Omental fat pad (tissue), 4 donors: ENCODE measurements around the gene ITGB1. TPM values are rescaled to one million over a fixed set of nuclear protein-coding genes. Genes with fewer than 3 reads are reported as not detected.

Experiments used
- ATAC-seq: fragments of 150-250 bp; one replicate; pipeline ENCODE4 v1.9.1; 2016; ENCODE audit warnings: mild to moderate bottlenecking, moderate library complexity; ENCODE audit not compliant: low FRiP score
- DNase-seq: peaks from one replicate; pipeline ENCODE4 v3.0.0-alpha.2; 2019; ENCODE audit warnings: low spot score
- total RNA-seq, 4 donors: library from RNA; depleted of rRNA; stranded (reverse); fragments of >200 nt; gene quantifications; one replicate each; pipeline ENCODE4 v1.1.0, GENCODE V29; 2016
- TF ChIP-seq, protein P1 (sequence below), 3 donors: fragments of 450-650 bp; IDR thresholded peaks; one replicate each; pipeline ENCODE4 v1.5.1; 2016 to 2017; ENCODE audit warnings: antibody characterized with exemption in 3 of 3, mild to moderate bottlenecking in 3 of 3, moderate library complexity in 2 of 3

ITGB1 gene
- total RNA-seq, 4 donors from 2014 or later: 527 to 873 (median 677) TPM

DNA sequence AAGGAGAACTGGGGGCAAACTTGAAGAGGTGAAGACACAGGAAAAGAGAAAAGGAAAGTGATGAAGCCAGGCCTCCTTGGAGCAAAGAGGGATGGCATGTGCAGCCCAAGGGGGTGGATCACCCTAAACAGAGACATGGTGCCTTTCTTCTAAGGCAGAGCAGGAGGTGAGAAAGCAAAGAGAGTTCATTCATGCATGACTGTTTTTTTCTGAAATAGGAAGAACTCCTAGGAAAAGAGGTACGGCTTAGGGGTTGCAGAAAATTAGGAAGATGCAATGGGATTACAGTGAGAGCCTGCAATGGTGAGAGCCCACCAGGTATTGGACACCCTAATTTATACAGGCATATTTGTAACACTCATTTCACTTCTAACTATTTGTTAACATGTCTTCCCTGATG is 15.9 kb downstream of the ITGB1 start:
- DNase-seq (no peak), ATAC-seq (no peak)

DNA sequence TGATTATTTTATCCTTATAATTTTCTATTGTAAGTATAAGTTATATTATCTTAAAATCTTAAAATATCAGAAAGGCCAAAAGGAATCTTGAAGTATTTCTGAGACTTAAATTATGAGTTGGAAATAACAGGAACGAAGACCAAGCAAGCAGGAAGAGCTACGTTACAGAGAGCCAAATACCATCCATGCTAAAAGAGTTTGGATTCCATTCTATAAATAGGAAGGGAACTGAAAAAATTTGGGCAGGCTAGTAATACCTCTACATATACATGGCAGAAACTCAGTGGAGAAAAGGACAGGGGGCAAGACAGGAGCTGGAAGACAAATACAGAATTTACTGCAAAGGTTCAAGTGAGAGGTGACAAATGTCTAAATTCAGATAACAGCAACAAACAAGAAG is 16.7 kb downstream of the ITGB1 start:
- DNase-seq: no peak
- ATAC-seq: no peak
- TF ChIP-seq, protein P1, sequence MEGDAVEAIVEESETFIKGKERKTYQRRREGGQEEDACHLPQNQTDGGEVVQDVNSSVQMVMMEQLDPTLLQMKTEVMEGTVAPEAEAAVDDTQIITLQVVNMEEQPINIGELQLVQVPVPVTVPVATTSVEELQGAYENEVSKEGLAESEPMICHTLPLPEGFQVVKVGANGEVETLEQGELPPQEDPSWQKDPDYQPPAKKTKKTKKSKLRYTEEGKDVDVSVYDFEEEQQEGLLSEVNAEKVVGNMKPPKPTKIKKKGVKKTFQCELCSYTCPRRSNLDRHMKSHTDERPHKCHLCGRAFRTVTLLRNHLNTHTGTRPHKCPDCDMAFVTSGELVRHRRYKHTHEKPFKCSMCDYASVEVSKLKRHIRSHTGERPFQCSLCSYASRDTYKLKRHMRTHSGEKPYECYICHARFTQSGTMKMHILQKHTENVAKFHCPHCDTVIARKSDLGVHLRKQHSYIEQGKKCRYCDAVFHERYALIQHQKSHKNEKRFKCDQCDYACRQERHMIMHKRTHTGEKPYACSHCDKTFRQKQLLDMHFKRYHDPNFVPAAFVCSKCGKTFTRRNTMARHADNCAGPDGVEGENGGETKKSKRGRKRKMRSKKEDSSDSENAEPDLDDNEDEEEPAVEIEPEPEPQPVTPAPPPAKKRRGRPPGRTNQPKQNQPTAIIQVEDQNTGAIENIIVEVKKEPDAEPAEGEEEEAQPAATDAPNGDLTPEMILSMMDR (IDR thresholded peaks at IDR 0.05): no peak

More for the DNA sequence above, 15.9 kb downstream of the ITGB1 start:
- TF ChIP-seq, protein P1 (IDR thresholded peaks at IDR 0.05): no peak

DNA sequence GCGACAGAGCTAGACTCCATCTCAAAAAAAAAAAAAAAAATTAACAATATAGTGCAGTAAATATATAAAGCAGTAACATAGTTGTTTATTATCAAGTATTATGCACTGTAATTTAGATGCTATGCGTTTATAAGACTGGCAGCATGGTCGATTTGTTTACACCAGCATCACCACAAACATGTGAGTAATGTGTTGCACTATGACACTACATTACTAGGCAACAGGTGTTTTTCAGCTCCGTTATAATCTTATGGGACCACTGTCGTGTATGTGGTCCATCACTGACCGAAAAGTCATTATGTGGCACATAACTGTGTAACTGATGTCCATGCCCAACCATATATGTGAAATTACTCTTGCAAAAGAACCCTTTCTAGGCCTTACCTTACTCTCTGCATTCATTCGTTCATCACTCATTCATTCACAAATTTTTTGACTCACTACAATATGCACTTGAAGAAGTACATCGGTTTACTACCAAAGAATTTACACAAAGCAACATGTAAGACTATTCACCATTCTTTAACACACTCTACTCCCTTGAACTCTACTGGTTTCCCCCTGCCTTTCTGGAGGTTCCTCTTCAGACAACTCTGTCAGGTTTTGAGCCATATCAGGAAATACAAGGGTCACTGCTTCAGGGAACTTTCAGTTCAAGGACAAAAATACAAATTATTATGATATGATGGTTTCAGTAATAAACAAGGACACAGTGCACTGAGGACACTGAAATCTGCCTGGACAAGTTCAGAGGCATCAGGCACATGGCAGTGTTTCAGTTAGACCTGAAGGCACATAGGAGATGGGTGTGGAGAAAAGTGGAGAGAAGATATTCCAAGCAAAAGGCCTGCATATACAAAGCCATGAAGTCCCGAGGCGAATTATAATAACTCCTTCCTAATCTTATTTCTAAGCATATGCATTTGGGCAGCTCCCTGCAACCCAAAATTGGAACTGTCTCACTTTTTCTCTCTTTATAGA is 17.4 kb downstream of the ITGB1 start:
- ATAC-seq (no peak), DNase-seq (no peak)
- TF ChIP-seq, protein P1 (IDR thresholded peaks at IDR 0.05): no peak

DNA sequence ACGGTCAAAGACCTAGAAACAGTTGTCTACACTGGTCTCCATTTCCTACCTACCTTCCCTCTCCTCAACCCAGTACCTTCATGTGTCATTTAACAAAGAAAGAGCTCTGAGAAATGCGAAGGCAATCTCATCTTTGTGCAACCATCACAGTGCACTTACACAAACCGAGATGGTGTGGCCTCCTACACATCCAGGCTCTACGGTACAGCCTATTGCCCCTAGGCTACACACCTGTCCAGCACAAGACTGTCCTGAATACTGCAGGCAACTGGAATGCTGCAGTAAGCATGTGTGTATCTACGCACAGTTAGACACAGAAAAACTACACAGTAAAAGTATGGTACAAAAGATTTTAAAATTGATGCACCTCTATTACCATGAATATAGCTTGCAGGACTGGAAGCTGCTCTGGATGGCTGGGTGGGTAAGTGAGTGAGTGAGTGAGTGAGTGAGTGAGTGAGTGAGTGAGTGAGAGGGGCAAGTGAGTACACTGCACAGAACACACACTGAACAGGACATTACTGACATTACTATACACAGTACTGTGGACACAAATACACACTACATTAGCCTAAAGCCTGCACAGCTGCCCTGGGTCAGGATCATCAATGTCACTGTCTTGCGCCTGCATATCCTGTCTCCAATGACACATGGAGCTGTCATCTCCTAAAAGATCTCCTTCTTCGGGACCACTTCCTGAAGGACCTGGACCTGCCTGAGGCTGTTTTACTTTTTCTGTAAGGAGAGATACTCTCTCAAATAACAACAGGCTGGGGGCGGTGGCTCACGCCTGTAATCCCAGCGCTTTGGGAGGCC is 18.5 kb downstream of the ITGB1 start:
- ATAC-seq (no peak), DNase-seq (no peak)
- TF ChIP-seq, protein P1 (IDR thresholded peaks at IDR 0.05): no peak

DNA sequence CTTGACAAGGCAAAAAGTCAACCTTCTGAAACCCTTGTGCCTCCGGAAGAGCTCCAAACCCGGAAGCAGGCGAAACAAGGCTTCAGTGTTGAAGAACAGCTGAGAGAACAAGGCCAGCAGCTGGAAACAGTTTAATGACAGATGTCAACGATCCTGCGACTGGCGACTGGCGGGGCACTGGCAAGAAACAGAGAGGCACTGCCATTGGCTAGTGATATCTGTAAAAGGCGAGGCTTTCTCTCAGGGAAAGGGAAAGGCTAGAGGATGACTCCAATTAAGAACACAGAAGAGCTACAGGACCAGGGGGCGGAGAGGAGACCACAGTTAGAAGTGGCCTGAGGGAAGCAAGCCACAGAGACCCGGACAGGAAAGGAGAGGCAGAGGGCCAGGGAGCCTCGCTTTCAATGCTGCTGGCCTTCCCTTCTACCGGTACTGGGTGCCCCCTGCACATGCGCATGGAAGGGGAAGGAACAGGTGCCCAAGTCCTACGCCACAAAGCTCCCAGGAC is 19.4 kb downstream of the ITGB1 start:
- no peak for ATAC-seq
- TF ChIP-seq, protein P1 (IDR thresholded peaks at IDR 0.05): no peak
- no peak for DNase-seq

DNA sequence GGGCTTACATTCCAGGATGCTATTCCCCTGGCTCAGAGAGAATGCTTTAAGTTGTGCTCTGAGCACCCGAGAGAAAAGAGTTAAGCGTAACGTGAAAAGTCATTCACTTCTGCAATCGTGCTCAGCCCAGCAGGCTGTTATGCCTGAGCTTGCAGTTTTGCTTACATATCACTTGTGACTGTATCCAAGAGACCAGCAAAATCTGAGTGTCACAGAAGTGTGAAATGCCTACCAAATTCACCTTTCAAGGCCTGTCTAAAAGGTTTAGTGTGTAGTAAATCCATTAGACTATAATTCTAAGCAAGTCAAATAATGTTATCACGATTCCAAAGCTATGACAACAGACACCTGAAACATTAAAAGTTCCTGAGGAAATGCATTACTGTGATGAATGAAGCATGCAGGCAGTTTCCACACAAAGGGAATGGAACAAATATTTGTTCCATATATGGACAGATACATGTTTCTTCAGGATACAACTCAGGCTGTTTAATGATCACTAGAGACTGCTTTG is 20.1 kb downstream of the ITGB1 start:
- ATAC-seq (no peak), DNase-seq (no peak)
- TF ChIP-seq, protein P1 (IDR thresholded peaks at IDR 0.05): no peak
